GM19238 (cell line): ENCODE data around the gene SNX5.

Experiments
- DNase-seq: peaks from one replicate; pipeline ENCODE4 v3.0.0; 2011; ENCODE audit warnings: low spot score; ENCODE audit not compliant: insufficient read length

Gene SNX5

GRCh38 chr20:17992847-17993513, 24.4 kb upstream of the SNX5 start:
- no peak for DNase-seq

DNA sequence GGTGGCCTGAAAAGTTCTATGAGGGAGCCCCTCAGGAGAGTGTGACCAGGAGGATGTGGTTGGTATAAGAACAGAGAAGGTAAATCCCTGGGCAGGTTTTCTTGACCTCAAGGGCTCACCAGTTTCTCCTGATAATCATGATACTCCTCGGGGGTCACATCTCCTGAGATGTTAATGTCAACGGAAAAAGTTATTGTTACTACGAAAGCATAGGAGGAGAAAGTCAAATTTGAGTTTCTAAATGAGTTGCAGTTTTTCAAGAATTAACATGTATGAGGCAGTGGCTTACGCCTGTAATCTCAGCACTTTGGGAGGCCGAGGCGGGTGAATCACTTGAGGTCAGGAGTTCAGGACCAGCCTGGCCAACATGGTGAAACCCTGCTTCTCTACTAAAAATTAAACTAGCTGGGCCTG, 23.6 kb upstream of the SNX5 start:
- no peak for DNase-seq

DNA sequence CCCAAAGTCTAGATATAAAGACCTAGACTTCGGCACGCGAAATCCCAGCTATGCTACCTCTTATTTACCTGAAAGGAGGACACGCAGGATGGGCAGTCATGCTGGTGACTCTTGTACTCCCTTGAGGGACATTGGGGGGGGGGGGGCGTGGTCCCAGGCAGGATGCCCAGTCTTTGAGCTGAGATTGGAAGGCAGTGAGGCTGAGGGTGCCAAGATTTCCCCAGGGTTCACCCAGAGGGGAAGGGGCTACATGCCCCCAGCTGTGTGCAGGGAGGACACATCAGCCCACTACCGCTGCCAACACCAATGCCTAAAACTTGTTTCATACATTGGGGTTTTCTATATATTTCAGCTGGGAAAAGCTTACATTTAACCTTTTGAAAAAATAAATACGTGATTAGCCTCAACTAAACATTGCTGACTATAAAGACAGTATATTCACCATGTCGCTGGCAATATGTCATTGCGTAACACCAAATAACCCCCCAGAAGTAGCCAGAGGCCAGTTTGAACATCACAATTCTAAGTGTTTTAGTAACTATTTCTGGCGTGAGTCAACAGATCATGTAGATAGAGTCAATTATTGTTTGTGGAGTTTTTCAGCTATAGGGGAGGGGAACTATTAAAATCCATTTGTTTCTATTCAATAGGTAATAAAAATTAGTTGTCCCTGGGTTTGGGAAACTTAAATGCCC, 21.8 kb upstream of the SNX5 start:
- DNase-seq: no peak

DNA sequence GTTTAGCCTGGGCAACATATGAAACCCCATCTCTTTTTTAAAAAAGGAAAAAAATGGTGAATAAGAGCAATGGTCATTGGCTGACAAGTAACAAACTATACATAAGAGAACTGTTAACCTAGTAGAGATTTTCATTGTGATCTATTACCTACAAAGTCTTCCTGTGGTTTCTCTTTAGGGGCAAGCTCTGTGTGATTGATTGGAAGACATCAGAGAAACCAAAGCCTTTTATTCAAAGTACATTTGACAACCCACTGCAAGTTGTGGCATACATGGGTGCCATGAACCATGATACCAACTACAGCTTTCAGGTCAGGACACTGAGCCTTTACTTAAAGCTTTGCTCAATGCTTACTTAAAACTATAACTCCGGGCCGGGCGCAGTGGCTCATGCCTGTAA, 19.4 kb upstream of the SNX5 start:
- no peak for DNase-seq

DNA sequence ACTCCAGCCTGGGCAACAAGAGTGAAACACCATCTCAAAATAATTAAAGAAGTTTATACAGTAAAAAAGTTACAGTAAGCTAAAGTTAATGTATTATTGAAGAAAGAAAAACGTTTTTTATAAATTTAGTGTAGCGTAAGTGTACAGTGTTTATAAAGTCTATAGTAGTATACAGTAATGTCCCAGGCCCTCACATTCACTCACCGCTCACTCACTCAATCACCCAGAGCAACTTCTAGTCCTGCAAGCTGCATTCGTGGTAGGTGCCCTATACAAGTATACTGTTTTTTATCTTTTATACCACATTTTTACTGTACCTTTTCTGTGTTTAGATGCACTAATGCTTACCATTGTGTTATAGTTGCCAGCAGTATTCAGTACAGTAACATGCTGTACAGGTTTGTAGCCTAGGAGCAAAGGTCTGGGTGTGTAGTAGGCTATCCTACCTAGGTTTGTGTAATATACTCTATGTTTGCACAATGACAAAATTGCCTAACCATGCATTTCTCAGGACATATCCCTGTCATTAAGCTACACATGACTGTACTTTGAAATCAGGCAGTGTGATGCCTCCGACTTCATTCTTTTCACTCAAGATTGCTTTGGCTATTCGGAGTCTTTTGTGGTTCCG, 16.9 kb upstream of the SNX5 start:
- no peak for DNase-seq

DNA sequence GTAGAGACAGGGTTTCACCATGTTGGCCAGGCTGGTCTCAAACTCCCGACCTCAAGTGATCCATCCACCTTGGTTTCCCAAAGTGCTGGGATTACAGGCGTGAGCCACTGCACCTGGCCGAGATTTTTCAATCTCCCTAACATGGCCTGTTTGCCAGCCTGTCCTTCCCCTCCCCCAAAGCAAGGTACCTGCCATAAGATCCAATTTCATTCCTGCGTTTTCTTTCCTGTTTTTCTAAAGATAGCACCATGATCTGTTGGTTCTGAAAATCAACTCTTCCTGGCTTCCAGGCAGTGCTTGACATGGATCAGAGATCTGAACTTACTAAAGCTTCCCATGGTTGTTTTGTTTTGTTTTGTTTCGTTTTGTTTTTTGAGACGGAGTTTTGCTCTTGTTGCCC, 7.7 kb upstream of the SNX5 start:
- no peak for DNase-seq

DNA sequence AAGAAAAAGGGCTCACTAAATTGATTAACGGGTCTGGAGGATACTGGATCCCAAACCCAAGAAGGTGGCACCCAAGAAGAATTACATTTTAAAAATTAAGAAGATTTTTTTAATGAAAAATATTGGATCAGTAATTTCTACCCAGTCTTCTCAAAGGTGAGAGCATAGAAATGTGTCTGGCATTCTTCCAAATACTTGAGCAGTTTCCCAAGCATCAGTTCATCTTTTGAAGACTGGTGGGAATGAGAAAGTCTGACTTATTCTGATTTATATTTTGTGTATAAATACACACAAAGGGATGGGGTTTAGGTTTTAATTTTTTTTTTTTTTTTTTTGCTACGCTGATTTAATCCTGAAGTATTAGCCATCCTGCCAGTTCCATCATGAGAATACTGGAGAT, 3.5 kb upstream of the SNX5 start:
- no peak for DNase-seq

- no peak for DNase-seq
Measured at GRCh38 chr20:17971300-17972013, 2.9 kb upstream of the SNX5 start.

DNA sequence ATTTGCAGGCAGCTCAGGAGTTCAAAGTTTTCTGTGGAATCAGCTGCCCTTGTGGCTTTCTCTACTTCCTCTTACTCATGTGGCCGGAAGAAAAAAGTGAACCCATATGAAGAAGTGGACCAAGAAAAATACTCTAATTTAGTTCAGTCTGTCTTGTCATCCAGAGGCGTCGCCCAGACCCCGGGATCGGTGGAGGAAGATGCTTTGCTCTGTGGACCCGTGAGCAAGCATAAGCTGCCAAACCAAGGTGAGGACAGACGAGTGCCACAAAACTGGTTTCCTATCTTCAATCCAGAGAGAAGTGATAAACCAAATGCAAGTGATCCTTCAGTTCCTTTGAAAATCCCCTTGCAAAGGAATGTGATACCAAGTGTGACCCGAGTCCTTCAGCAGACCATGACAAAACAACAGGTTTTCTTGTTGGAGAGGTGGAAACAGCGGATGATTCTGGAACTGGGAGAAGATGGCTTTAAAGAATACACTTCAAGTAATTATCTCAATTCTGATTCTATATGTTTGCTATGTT, 1.4 kb upstream of the SNX5 start:
- no peak for DNase-seq

DNA sequence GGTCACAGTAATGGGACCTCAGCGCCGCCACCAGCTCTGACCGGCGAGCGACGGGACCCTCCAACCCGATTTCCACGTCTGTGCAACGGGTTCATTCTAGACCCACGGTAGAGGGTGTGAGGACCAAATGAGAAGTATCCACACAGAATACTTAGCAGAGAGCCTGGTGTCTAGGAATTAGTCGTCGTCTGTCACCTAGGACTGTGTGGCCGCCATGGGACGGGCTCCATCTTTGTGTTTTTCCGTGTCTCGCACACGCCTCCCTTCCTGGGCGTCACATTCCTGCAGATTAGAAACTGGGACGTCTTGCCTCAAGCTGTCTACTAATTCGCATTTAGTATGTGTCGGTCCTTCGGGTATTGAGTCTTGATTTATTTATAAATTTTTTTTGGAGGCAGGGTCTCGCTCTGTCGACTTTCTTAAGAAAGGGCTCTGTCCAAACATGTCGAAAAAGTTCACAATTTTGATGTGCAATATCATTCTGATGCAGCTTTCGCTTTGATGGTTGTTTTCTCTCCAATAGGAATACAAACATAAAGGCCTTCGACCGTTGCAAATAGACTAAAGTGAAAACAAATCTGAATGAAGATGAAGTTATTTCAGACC, 787 bp upstream of the SNX5 start:
- DNase-seq: no peak

DNA sequence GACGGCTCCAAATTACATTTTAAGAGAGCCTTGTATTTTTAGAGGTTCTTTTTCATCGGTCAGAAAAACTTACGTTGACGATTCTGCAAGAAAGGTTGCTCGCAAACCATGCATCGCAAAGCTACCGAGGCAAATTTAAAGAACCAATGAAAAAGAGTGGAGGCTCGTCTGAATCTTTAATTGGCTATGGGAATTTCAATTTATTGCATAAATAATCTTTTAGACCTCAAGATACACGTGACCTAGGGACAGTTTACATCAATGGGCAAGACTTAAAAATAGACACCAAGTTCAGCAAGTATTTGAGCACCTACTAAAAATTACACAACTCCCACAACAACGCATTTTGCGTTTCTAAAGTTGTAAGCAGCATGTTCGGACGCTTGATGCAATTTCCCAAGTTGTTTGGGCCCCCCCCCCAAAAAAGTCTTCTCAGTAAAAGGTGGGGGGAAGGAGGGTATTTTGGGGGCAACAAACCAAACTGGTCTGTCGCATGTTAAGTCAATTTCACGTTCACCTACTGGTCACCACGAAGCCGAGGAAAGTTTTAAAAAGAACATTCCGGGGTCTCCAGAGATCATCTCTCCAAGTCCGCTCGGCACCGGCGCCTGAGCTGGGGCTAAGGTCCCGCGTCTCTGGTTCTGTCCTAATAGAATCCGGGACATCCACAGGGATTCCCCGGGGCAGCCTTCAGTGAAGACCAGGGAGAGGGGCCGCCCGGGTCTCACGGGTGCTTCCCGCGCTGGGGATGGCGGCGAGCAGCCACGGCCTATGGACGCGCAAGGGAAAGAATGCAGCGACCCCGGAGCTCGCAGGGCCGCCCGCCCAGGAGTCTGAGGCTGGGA, 851 bp downstream of the SNX5 start:
- no peak for DNase-seq

DNA sequence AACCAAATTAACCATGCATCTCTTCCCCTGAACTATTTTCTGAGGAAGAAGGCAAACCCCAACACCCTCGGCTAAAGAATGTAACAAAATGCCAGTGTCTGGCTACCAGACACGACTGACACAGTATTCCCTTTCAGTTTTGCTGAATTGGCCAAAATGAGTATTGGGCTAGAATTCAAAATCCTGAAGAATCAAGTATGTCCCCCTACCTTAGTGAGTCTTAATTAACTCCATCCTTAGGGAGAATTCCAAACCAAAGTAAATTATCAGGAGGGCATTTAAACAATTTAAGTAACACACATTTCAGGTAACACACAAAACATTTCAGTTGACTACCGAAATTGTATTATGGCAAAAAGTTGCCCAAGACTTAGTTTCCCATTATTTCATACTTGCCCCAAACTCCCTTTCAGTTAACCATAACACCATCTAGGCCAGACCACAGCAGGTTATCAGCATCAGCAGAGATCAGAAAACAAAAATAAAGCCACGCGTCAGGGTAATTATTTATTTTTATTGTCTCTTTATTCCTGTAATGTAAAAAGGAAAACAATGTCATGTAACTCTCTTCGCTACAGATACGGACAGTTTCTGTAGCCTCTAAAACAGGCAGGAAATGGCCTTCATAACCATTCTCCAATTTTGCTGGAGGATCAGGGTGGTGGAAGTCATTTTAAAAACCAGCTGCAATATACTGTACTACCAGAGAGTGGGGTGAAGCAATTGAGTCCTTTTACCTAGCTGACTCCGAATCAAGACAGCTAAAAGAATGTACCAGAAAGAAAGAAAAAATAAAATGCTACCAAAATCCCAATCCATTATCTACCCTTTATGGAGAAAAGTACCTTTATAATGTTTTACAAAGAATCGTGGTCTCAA, 1.9 kb downstream of the SNX5 start:
- no peak for DNase-seq

GRCh38 chr20:17965042-17965697, 3.4 kb downstream of the SNX5 start:
- DNase-seq: no peak

DNA sequence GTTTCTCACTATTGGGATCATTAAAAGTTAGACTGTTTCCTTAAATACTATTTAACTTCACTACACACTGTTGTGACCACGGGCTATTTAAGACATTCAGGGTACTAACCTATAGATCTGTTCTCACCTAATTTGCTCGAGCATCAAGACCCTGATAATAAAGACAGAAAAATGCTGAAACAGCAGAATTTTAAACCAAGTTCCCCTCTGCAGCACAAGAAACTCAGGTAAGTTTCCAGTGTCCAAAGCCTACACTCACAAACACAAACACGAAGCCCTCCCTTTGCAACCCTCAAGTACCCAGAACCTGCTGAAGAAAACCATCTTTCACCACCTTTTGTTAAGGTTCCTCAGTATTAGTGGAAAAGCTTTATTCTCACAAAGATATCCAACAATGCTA, 4.0 kb downstream of the SNX5 start:
- no peak for DNase-seq

DNA sequence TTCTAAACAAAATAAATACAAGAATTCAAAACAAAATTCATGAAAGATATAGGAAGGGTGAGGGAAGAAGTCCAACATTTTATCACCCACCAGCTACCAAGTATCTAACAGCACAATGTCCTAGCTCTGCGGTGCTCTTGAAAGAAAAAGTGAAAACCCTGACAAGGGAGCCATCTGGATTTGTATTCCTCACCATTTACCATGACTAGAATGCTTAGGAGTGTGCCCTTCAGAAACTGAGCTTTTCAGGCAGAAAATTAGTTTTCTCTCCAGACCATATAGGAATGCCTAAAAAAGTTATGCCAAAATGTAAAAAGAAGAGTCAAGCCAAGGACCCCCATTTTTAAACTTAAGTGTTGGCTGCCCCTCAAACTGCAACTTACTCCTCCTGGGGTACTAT, 4.5 kb downstream of the SNX5 start:
- DNase-seq: no peak

DNA sequence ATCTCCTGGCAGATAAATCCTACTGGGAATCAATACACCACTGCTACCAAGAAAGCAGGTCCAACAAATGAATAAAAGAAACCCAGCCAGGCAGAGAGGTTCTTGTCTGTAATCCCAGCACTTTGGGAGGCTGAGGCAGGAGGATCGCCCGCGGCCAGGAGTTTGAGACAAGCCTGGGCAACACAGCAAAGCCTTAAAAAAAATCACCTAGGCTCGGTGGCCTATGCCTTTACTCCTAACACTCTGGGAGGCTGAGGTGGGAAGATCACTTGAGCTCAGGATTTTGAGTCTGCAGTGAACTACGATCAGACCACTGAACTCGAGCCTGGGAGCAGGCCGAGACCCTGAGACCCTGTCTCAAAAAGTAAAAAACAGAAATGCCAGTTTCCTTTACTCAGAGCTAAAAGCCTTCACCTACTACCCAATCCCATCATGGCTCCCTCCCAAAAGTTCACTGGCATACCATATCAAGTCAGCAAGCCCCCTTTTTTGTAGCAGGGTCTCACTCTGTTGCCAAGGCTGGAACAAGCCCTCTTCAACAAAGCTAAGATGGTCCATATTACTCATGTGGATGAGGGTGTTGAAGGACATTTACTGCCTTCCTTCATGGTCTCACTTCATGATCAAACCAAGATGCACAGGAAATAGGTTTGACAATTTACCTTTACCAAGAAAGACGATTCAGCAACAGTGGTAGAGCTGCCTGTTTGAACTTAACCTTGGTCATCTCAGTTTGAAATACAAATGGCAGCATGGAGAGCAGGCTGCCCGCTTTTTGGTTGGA, 5.3 kb downstream of the SNX5 start:
- no peak for DNase-seq

- DNase-seq: no peak
Measured at GRCh38 chr20:17961587-17961940, 7.0 kb downstream of the SNX5 start.

DNA sequence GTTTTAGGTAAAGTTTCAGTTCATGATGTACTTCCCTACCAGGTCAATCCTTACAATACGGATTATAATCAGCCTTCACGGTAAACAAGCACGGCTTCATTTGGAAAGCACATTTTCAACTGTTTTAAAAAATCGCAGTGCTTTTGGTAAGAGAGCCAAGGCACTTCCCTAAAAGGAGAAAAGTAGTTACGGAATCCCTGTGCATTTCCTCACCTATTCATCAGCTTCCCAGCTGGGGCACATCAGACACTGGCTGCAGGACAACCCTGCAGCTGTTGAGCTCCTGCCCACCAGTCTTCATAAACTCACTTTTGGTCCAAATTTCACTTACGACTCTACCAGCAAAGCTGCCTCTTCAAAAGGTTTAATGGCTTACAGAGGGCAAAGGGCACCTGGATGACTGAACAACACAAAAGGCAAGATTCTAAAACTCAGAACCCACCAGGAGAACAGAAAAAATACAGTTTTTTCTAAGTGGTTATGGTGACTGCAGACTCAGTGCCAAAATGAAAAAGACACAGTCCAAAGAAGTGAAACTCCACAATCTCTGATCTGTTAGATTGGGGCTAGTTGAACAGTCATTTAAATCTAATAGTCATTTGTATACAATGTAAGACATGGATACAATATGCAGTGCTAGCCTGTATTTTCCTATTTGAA, 7.5 kb downstream of the SNX5 start:
- DNase-seq: no peak
